A549 (cell line): ENCODE results near the gene BEST3. TPM values are rescaled to one million over a fixed set of nuclear protein-coding genes. Genes with fewer than 3 reads are reported as not detected.

ENCODE experiments used
- CBX2 ChIP-seq: fragments of 200-600 bp; sonication (generic); IDR thresholded peaks from 2 replicates; pipeline ENCODE4 v1.6.1; 2016; ENCODE audit warnings: low read depth, mild to moderate bottlenecking, borderline replicate concordance
- CBX8 ChIP-seq: fragments of 200-600 bp; sonication (generic); IDR thresholded peaks from 2 replicates; pipeline ENCODE4 v1.6.1; 2016
- CEBPB ChIP-seq, 2 experiments: fragments of >200 bp in 1 of 2; sonication (Bioruptor Twin) in 1 of 2; formaldehyde crosslinking in 1 of 2; IDR thresholded peaks; 2 replicates each; pipeline ENCODE4 v1.6.1; 2012 to 2016
- CHD4 ChIP-seq: fragments of 200-600 bp; sonication (generic); IDR thresholded peaks from 2 replicates; pipeline ENCODE4 v1.6.1; 2016; ENCODE audit warnings: antibody characterized with exemption, mild to moderate bottlenecking, borderline replicate concordance
- EHF ChIP-seq: fragments of 250-450 bp; sonication (Bioruptor Pico); IDR thresholded peaks from 2 replicates; pipeline ENCODE4 v1.5.0; 2020; ENCODE audit warnings: mild to moderate bottlenecking
- EHMT2 ChIP-seq: fragments of 200-600 bp; sonication (generic); IDR thresholded peaks from 2 replicates; pipeline ENCODE4 v1.6.1; 2016; ENCODE audit warnings: antibody characterized with exemption, low read depth, mild to moderate bottlenecking, moderate library complexity
- ESRRA ChIP-seq: fragments of 150-350 bp; IDR thresholded peaks from 2 replicates; pipeline ENCODE4 v1.6.1; 2014; ENCODE audit warnings: mild to moderate bottlenecking, low read length, borderline replicate concordance
- FOSB ChIP-seq: fragments of 250-450 bp; sonication (Bioruptor Pico); IDR thresholded peaks from 2 replicates; pipeline ENCODE4 v1.5.0; 2020; ENCODE audit warnings: mild to moderate bottlenecking, moderate library complexity
- FOSL2 ChIP-seq, 2 experiments: fragments of 450-650 bp in 1 of 2; fragments of >200 bp in 1 of 2; sonication (Bioruptor Twin) in 1 of 2; formaldehyde crosslinking; IDR thresholded peaks; 2 replicates each; pipeline versions ENCODE4 v1.5.0 to v1.6.1; 2016 to 2020; ENCODE audit warnings: mild to moderate bottlenecking in 1 of 2, moderate library complexity in 1 of 2
- FOXS1 ChIP-seq: fragments of 250-450 bp; sonication (Bioruptor Pico); IDR thresholded peaks from 2 replicates; pipeline ENCODE4 v1.5.0; 2020; ENCODE audit warnings: mild to moderate bottlenecking, moderate library complexity
- HDAC2 ChIP-seq: fragments of 200-600 bp; sonication (generic); IDR thresholded peaks from 2 replicates; pipeline ENCODE4 v1.6.1; 2016
- HEYL ChIP-seq: fragments of 250-450 bp; sonication (Bioruptor Pico); IDR thresholded peaks from 2 replicates; pipeline ENCODE4 v1.8.0; 2021; ENCODE audit warnings: mild to moderate bottlenecking, moderate library complexity
- HOXB13 ChIP-seq: fragments of 250-450 bp; sonication (Bioruptor Pico); IDR thresholded peaks from 2 replicates; pipeline ENCODE4 v1.5.0; 2020; ENCODE audit warnings: low read depth, mild to moderate bottlenecking, moderate library complexity
- KDM5A ChIP-seq: fragments of 200-600 bp; sonication (generic); IDR thresholded peaks from 2 replicates; pipeline ENCODE4 v1.6.1; 2016; ENCODE audit warnings: antibody characterized with exemption, mild to moderate bottlenecking
- MAZ ChIP-seq: fragments of 150-350 bp; IDR thresholded peaks from 2 replicates; pipeline ENCODE4 v1.6.1; 2014; ENCODE audit warnings: antibody characterized with exemption, low read depth, low read length, borderline replicate concordance
- NFE2L2 ChIP-seq: fragments of 150-350 bp; conservative IDR thresholded peaks from 2 replicates; pipeline ENCODE4 v1.6.1; 2014; ENCODE audit warnings: low read length
- NPAS2 ChIP-seq: fragments of 250-450 bp; sonication (Bioruptor Pico); IDR thresholded peaks from 2 replicates; pipeline ENCODE4 v1.8.0; 2022; ENCODE audit warnings: mild to moderate bottlenecking, moderate library complexity, borderline replicate concordance
- PHF8 ChIP-seq: fragments of 200-600 bp; sonication (generic); IDR thresholded peaks from 2 replicates; pipeline ENCODE4 v1.6.1; 2016; ENCODE audit warnings: low read depth, mild to moderate bottlenecking, antibody characterized with exemption, moderate library complexity, borderline replicate concordance
- RAD21 ChIP-seq, 2 experiments: fragments of >200 bp in 1 of 2; sonication (Bioruptor Twin) in 1 of 2; formaldehyde crosslinking in 1 of 2; IDR thresholded peaks in 1 of 2; conservative IDR thresholded peaks in 1 of 2; 2 replicates in 1 of 2; 3 replicates in 1 of 2; pipeline ENCODE4 v1.6.1; 2012 to 2018; ENCODE audit warnings: inconsistent platforms in 1 of 2
- RCOR1 ChIP-seq: fragments of 150-350 bp; IDR thresholded peaks from 2 replicates; pipeline ENCODE4 v1.6.1; 2014; ENCODE audit warnings: antibody characterized with exemption, low read length, low read depth
- RFX5 ChIP-seq: fragments of 450-650 bp; IDR thresholded peaks from 2 replicates; pipeline ENCODE4 v1.7.1; 2014; ENCODE audit warnings: antibody characterized with exemption, mild to moderate bottlenecking, moderate library complexity
- RNF2 ChIP-seq: fragments of 200-600 bp; sonication (generic); IDR thresholded peaks from 2 replicates; pipeline ENCODE4 v1.6.1; 2016; ENCODE audit warnings: low read depth, mild to moderate bottlenecking, antibody characterized with exemption, moderate library complexity, borderline replicate concordance
- SMC3 ChIP-seq: fragments of >200 bp; sonication (Bioruptor Twin); formaldehyde crosslinking; IDR thresholded peaks from 3 replicates; pipeline ENCODE4 v1.6.1; 2018; ENCODE audit warnings: inconsistent platforms
- ZC3H11A ChIP-seq: fragments of 450-650 bp; IDR thresholded peaks from 2 replicates; pipeline ENCODE4 v1.6.1; 2014; ENCODE audit warnings: antibody characterized with exemption, mild to moderate bottlenecking
- ZNF302 ChIP-seq: fragments of 250-450 bp; sonication (Bioruptor Pico); IDR thresholded peaks from 2 replicates; pipeline ENCODE4 v1.9.0; 2021; ENCODE audit warnings: inconsistent platforms, mild to moderate bottlenecking, moderate library complexity
- ZSCAN20 ChIP-seq: fragments of 250-450 bp; sonication (Bioruptor Pico); IDR thresholded peaks from 2 replicates; pipeline ENCODE4 v1.8.0; 2022; ENCODE audit warnings: mild to moderate bottlenecking, moderate library complexity
- polyA plus RNA-seq, 4 experiments: library from polyadenylated mRNA; depleted of rRNA in 3 of 4; stranded (reverse); fragments of >200 nt; fragmentation: RNase III in 1 of 4; extraction: RNeasy Plus Mini Kit Qiagen cat#74134 plus additional on column Dnase treatment in 1 of 4; gene quantifications; 2 replicates in 3 of 4; 3 replicates in 1 of 4; pipeline ENCODE4 v1.2.3, GENCODE V29; 2011 to 2017
- TF ChIP-seq, protein P1 (sequence below): fragments of 150-350 bp; IDR thresholded peaks from 2 replicates; pipeline ENCODE4 v1.6.1; 2014; ENCODE audit warnings: low read depth, mild to moderate bottlenecking, low read length
- TF ChIP-seq, protein P2 (sequence below): fragments of 200-600 bp; sonication (generic); IDR thresholded peaks from 2 replicates; pipeline ENCODE4 v1.6.1; 2016; ENCODE audit warnings: antibody characterized with exemption, mild to moderate bottlenecking, moderate library complexity
- TF ChIP-seq, protein P3 (sequence below): fragments of 450-650 bp; IDR thresholded peaks from 2 replicates; pipeline ENCODE4 v1.6.1; 2014; ENCODE audit warnings: antibody characterized with exemption
- TF ChIP-seq, protein P4 (sequence below): IDR thresholded peaks from 2 replicates; pipeline ENCODE4 v1.6.1; 2012; ENCODE audit warnings: low read depth, borderline replicate concordance
- TF ChIP-seq, protein P5 (sequence below): fragments of 250-450 bp; sonication (Bioruptor Pico); IDR thresholded peaks from 2 replicates; pipeline ENCODE4 v1.5.0; 2021; ENCODE audit warnings: mild to moderate bottlenecking, moderate library complexity, borderline replicate concordance
- TF ChIP-seq, protein P6 (sequence below): fragments of 250-450 bp; sonication (Bioruptor Pico); IDR thresholded peaks from 2 replicates; pipeline ENCODE4 v1.5.0; 2020; ENCODE audit warnings: low read depth, mild to moderate bottlenecking, moderate library complexity

The BEST3 gene
- polyA plus RNA-seq, 2 of the 4 experiments (the other 2 are of a cell fraction), result 0.57 to 1.2 TPM

GRCh38 chr12:69738351-69739286 lies 39.5 kb upstream of the BEST3 start, which contains the start of gene RAB3IP (continued):
- TF ChIP-seq, protein P1, sequence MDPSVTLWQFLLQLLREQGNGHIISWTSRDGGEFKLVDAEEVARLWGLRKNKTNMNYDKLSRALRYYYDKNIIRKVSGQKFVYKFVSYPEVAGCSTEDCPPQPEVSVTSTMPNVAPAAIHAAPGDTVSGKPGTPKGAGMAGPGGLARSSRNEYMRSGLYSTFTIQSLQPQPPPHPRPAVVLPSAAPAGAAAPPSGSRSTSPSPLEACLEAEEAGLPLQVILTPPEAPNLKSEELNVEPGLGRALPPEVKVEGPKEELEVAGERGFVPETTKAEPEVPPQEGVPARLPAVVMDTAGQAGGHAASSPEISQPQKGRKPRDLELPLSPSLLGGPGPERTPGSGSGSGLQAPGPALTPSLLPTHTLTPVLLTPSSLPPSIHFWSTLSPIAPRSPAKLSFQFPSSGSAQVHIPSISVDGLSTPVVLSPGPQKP, result no peak
- TF ChIP-seq CBX8 (no peak), NFE2L2 (no peak), RFX5 (no peak), ZNF302 (CRISPR knock-in tag) (no peak), CEBPB (IDR thresholded peaks at IDR 0.05) (no peak), HDAC2 (no peak), ESRRA (no peak), NPAS2 (no peak), RCOR1 (no peak), KDM5A (no peak), FOSL2 (IDR thresholded peaks at IDR 0.05) (no peak), FOSL2 (CRISPR knock-in tag; IDR thresholded peaks at IDR 0.05) (no peak), RAD21 (conservative IDR thresholded peaks at IDR 0.05 in 1 of 2, IDR thresholded peaks at IDR 0.05 in 1 of 2) (peak in 1 of 2 experiments; percentile 54; a peak in 3 of 5 replicates), HOXB13 (CRISPR knock-in tag) (no peak), ZC3H11A (no peak), EHMT2 (no peak), CHD4 (no peak), EHF (CRISPR knock-in tag) (no peak), CBX2 (no peak), FOXS1 (CRISPR knock-in tag) (no peak), PHF8 (0 out of 2 replicates have a peak, but pooled peaks have one; percentile 37), ZSCAN20 (no peak), RNF2 (no peak), HEYL (no peak), SMC3 (peak; percentile 58), FOSB (CRISPR knock-in tag) (no peak), MAZ (0 out of 2 replicates have a peak, but pooled peaks have one; percentile 72)
- TF ChIP-seq, protein P2, sequence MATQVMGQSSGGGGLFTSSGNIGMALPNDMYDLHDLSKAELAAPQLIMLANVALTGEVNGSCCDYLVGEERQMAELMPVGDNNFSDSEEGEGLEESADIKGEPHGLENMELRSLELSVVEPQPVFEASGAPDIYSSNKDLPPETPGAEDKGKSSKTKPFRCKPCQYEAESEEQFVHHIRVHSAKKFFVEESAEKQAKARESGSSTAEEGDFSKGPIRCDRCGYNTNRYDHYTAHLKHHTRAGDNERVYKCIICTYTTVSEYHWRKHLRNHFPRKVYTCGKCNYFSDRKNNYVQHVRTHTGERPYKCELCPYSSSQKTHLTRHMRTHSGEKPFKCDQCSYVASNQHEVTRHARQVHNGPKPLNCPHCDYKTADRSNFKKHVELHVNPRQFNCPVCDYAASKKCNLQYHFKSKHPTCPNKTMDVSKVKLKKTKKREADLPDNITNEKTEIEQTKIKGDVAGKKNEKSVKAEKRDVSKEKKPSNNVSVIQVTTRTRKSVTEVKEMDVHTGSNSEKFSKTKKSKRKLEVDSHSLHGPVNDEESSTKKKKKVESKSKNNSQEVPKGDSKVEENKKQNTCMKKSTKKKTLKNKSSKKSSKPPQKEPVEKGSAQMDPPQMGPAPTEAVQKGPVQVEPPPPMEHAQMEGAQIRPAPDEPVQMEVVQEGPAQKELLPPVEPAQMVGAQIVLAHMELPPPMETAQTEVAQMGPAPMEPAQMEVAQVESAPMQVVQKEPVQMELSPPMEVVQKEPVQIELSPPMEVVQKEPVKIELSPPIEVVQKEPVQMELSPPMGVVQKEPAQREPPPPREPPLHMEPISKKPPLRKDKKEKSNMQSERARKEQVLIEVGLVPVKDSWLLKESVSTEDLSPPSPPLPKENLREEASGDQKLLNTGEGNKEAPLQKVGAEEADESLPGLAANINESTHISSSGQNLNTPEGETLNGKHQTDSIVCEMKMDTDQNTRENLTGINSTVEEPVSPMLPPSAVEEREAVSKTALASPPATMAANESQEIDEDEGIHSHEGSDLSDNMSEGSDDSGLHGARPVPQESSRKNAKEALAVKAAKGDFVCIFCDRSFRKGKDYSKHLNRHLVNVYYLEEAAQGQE, result no peak
- TF ChIP-seq, protein P3, sequence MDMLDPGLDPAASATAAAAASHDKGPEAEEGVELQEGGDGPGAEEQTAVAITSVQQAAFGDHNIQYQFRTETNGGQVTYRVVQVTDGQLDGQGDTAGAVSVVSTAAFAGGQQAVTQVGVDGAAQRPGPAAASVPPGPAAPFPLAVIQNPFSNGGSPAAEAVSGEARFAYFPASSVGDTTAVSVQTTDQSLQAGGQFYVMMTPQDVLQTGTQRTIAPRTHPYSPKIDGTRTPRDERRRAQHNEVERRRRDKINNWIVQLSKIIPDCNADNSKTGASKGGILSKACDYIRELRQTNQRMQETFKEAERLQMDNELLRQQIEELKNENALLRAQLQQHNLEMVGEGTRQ, result no peak
- TF ChIP-seq, protein P4, sequence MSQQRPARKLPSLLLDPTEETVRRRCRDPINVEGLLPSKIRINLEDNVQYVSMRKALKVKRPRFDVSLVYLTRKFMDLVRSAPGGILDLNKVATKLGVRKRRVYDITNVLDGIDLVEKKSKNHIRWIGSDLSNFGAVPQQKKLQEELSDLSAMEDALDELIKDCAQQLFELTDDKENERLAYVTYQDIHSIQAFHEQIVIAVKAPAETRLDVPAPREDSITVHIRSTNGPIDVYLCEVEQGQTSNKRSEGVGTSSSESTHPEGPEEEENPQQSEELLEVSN, result peak; percentile 36; the same call in 1 of the 2 replicates
- TF ChIP-seq, protein P5, sequence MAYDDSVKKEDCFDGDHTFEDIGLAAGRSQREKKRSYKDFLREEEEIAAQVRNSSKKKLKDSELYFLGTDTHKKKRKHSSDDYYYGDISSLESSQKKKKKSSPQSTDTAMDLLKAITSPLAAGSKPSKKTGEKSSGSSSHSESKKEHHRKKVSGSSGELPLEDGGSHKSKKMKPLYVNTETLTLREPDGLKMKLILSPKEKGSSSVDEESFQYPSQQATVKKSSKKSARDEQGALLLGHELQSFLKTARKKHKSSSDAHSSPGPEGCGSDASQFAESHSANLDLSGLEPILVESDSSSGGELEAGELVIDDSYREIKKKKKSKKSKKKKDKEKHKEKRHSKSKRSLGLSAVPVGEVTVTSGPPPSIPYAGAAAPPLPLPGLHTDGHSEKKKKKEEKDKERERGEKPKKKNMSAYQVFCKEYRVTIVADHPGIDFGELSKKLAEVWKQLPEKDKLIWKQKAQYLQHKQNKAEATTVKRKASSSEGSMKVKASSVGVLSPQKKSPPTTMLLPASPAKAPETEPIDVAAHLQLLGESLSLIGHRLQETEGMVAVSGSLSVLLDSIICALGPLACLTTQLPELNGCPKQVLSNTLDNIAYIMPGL (CRISPR knock-in tag), result no peak
- TF ChIP-seq, protein P6, sequence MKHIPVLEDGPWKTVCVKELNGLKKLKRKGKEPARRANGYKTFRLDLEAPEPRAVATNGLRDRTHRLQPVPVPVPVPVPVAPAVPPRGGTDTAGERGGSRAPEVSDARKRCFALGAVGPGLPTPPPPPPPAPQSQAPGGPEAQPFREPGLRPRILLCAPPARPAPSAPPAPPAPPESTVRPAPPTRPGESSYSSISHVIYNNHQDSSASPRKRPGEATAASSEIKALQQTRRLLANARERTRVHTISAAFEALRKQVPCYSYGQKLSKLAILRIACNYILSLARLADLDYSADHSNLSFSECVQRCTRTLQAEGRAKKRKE (CRISPR knock-in tag), result no peak
